HK-2 (cell line): ENCODE results near the gene PCGF2.

Experiments
- DNase-seq: peaks from one replicate; pipeline ENCODE4 v3.0.0-alpha.2; 2018; ENCODE audit not compliant: unreplicated experiment

PCGF2 gene

GRCh38 chr17:38719289-38719942 lies 28.7 kb downstream of the PCGF2 start:
- no peak for DNase-seq

GRCh38 chr17:38717139-38717745 lies 30.9 kb downstream of the PCGF2 start:
- no peak for DNase-seq

- no peak for DNase-seq
Measured at GRCh38 chr17:38716368-38717005, 31.6 kb downstream of the PCGF2 start.

- no peak for DNase-seq
Measured at GRCh38 chr17:38715216-38715943, 32.8 kb downstream of the PCGF2 start.

GRCh38 chr17:38713456-38714075 lies 34.6 kb downstream of the PCGF2 start:
- no peak for DNase-seq

GRCh38 chr17:38712593-38712992 lies 35.5 kb downstream of the PCGF2 start:
- DNase-seq: no peak

GRCh38 chr17:38711792-38712571 lies 36.2 kb downstream of the PCGF2 start:
- no peak for DNase-seq

- DNase-seq: no peak
Measured at GRCh38 chr17:38710985-38711384, 37.2 kb downstream of the PCGF2 start.

GRCh38 chr17:38710604-38710962 lies 37.6 kb downstream of the PCGF2 start:
- DNase-seq: no peak

- DNase-seq: no peak
Measured at GRCh38 chr17:38709864-38710603, 38.1 kb downstream of the PCGF2 start.

- DNase-seq: no peak
Measured at GRCh38 chr17:38709104-38709820, 38.9 kb downstream of the PCGF2 start.

- DNase-seq: no peak
Measured at GRCh38 chr17:38707678-38708351, 40.3 kb downstream of the PCGF2 start.

- no peak for DNase-seq
Measured at GRCh38 chr17:38706505-38707216, 41.5 kb downstream of the PCGF2 start.

GRCh38 chr17:38705803-38706504 lies 42.2 kb downstream of the PCGF2 start:
- peak; percentile 46 for DNase-seq

- no peak for DNase-seq
Measured at GRCh38 chr17:38705523-38705802, 42.7 kb downstream of the PCGF2 start.

- DNase-seq: peak; percentile 74
Measured at GRCh38 chr17:38704606-38705522, 43.3 kb downstream of the PCGF2 start, which contains the start of gene MLLT6. TSS of gene MLLT6 (plus strand) at chr17:38705273. CDS start at chr17:38705633, 360 bp downstream.
